ENCODE data around the gene MTCL3. TPM values are rescaled to one million over a fixed set of nuclear protein-coding genes. Genes with fewer than 3 reads are reported as not detected.
"Not testable (repeated sequence)": the region's sequence is repeated elsewhere in the genome, so short reads cannot be mapped to it uniquely, and the experiment has no call there.

The MTCL3 gene

DNA sequence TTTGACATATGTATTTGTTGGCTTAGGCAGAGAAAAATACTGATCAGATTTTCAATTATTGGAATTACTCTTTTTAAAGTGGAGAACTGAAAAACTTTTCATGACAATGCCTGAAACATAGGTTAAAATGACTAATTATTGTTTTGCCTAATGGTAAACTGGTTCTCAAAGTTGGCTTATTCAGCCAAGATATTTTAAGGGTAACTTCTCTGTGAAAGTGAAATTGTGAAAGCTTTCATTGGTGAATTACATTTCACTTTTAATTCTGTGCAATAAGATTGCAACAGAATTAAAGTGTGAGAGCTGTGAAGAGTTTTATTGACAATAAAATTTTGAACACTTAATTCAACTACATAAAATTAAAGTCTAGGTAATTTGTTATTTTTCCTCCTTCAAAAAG, 84.5 kb downstream of the MTCL3 start:
- no peak for DNase-seq (ENCODE audit: low read depth)

DNA sequence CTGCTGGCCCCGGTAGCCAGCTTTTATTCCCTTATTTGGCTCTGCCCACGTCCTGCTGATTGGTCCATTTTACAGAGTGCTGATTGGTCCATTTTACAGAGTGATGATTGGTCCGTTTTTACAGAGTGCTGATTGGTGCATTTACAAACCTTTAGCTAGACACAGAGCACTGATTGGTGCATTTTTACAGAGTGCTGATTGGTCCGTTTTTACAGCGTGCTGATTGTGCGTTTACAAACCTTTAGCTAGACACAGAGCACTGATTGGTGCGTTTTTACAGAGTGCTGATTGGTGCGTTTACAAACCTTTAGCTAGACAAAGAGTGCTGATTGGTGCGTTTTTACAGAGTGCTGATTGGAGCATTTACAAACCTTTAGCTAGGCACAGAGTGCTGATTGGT, 90.6 kb downstream of the MTCL3 start:
- DNase-seq (ENCODE audit: low read depth): not testable (repeated sequence)

DNA sequence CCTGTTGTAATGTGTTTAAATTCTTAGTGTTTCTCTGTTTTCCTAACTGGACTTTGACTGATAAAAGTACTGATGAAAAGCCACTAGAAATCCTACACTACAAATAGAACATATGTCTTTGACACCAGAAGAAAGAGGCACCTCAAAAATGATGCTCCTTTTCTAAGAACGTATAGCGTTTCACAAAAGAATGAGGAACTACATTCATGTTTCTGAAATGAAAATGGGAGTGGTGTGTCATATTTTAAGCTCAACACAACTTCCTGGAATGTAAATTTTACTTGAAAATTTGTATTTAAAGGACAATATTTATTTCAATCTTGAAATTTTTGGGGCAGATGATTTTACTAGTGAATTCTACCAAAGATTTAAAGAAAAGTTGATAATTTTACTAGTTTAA, 95.2 kb downstream of the MTCL3 start:
- DNase-seq (ENCODE audit: low read depth): no peak

Other genes starting within 250 kb of the MTCL3 start
- 70.2 and 81.7 TPM in 2 replicates for gene ECHDC1, start 175.7 kb downstream of the MTCL3 start, total RNA-seq
- gene KIAA0408, start 59.9 kb downstream of the MTCL3 start, total RNA-seq: 1.7 and 2.0 TPM in 2 replicates
- 0.62 TPM in 1 of 2 replicates, not detected in the other for gene C6orf58, start 57.8 kb upstream of the MTCL3 start, total RNA-seq